ENCODE measurements around the gene PTPRU. TPM values are rescaled to one million over a fixed set of nuclear protein-coding genes. Genes with fewer than 3 reads are reported as not detected.

Gene PTPRU
- total RNA-seq, 1 donor from 2014 or later: 37.3 TPM

- intact Hi-C loops (cut with DNase I): no loop called here
- Histone ChIP-seq H3K27ac (no peak overlapping the region), H3K9me3 (no peaks in the 10 kb centered on the region), H3K27me3 (no peaks in the 10 kb centered on the region), H3K4me3 (no peak overlapping the region), H3K36me3 (no peaks in the 10 kb centered on the region), H3K4me1 (no peaks in the 10 kb centered on the region)
- TF ChIP-seq POLR2A (IDR thresholded peaks at IDR 0.05) (no peak), CTCF (IDR thresholded peaks at IDR 0.05) (no peak), POLR2AphosphoS5 (IDR thresholded peaks at IDR 0.05; ENCODE audit: insufficient read depth in 1 of 2, low read depth in 1 of 2) (no peak)
- DNase-seq (ENCODE audit: extremely low spot score in 2 of 2): no peak
Observed at GRCh38 chr1:29342351-29342750, 106.0 kb downstream of the PTPRU start.

- H3K27ac ChIP-seq: no peak overlapping the region
- no peaks in the 10 kb centered on the region for H3K27me3 ChIP-seq
- no peaks in the 10 kb centered on the region for H3K4me1 ChIP-seq
- no peaks in the 10 kb centered on the region for H3K36me3 ChIP-seq
- TF ChIP-seq CTCF (IDR thresholded peaks at IDR 0.05) (no peak), POLR2A (IDR thresholded peaks at IDR 0.05) (no peak), POLR2AphosphoS5 (IDR thresholded peaks at IDR 0.05; ENCODE audit: insufficient read depth in 1 of 2, low read depth in 1 of 2) (no peak)
- H3K4me3 ChIP-seq: no peak overlapping the region
- no peak for DNase-seq (ENCODE audit: extremely low spot score in 2 of 2)
- H3K9me3 ChIP-seq: no peaks in the 10 kb centered on the region
- intact Hi-C loops (cut with DNase I): no loop called here
Observed at GRCh38 chr1:29342983-29343382, 106.7 kb downstream of the PTPRU start.

- no peaks in the 10 kb centered on the region for H3K27me3 ChIP-seq
- no peak overlapping the region for H3K4me3 ChIP-seq
- H3K9me3 ChIP-seq: no peaks in the 10 kb centered on the region
- intact Hi-C loops (cut with DNase I): no loop called here
- no peaks in the 10 kb centered on the region for H3K36me3 ChIP-seq
- no peak for DNase-seq (ENCODE audit: extremely low spot score in 2 of 2)
- no peak overlapping the region for H3K27ac ChIP-seq
- no peak for TF ChIP-seq POLR2A (IDR thresholded peaks at IDR 0.05)
- no peak for TF ChIP-seq POLR2AphosphoS5 (IDR thresholded peaks at IDR 0.05; ENCODE audit: insufficient read depth in 1 of 2, low read depth in 1 of 2)
- no peak for TF ChIP-seq CTCF (IDR thresholded peaks at IDR 0.05)
- H3K4me1 ChIP-seq: no peaks in the 10 kb centered on the region
Observed at GRCh38 chr1:29343476-29343875, 107.2 kb downstream of the PTPRU start.

GRCh38 chr1:29343908-29344307 is 107.6 kb downstream of the PTPRU start:
- Histone ChIP-seq H3K4me3 (no peak overlapping the region), H3K27me3 (no peaks in the 10 kb centered on the region), H3K27ac (no peak overlapping the region), H3K4me1 (no peaks in the 10 kb centered on the region), H3K9me3 (no peaks in the 10 kb centered on the region), H3K36me3 (no peaks in the 10 kb centered on the region)
- TF ChIP-seq POLR2AphosphoS5 (IDR thresholded peaks at IDR 0.05; ENCODE audit: insufficient read depth in 1 of 2, low read depth in 1 of 2) (no peak), POLR2A (IDR thresholded peaks at IDR 0.05) (no peak), CTCF (IDR thresholded peaks at IDR 0.05) (no peak)
- intact Hi-C loops (cut with DNase I): no loop called here
- no peak for DNase-seq (ENCODE audit: extremely low spot score in 2 of 2)

- no peaks in the 10 kb centered on the region for H3K27me3 ChIP-seq
- intact Hi-C loops (cut with DNase I): no loop called here
- no peaks in the 10 kb centered on the region for H3K36me3 ChIP-seq
- H3K4me3 ChIP-seq: no peak overlapping the region
- TF ChIP-seq POLR2AphosphoS5 (IDR thresholded peaks at IDR 0.05; ENCODE audit: insufficient read depth in 1 of 2, low read depth in 1 of 2): no peak
- TF ChIP-seq POLR2A (IDR thresholded peaks at IDR 0.05): no peak
- TF ChIP-seq CTCF (IDR thresholded peaks at IDR 0.05): no peak
- H3K4me1 ChIP-seq: no peaks in the 10 kb centered on the region
- H3K9me3 ChIP-seq: no peaks in the 10 kb centered on the region
- H3K27ac ChIP-seq: no peak overlapping the region
- no peak for DNase-seq (ENCODE audit: extremely low spot score in 2 of 2)
Observed at GRCh38 chr1:29344336-29344735, 108.0 kb downstream of the PTPRU start.

Measured in vagina (tissue), 2 donors.